ENCODE data around the gene SHISA7. TPM values are rescaled to one million over a fixed set of nuclear protein-coding genes. Genes with fewer than 3 reads are reported as not detected.
"Not testable (repeated sequence)": the region's sequence is repeated elsewhere in the genome, so short reads cannot be mapped to it uniquely, and the experiment has no call there.

SHISA7 gene
- total RNA-seq, 1 donor from 2014 or later = 3.2 TPM

DNA sequence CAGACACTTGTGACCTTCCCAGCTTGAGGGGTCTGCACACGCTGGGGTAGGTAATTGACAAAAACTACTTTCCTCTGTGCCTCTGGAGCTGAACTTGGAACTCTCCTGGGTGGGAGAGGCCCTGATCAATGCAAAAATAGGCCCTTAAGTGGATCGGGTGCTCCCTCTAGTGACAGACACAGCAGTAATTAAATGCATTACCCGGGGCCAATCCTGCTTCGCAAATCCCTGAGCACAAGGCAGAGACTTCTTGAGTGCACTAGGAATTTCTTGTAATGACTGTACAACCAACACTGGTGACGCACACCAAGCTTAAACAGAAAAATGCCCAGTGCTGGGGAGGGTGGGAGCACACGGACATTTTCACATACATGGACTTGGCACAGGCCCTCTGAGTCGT is 24.9 kb downstream of the SHISA7 start:
- Mint-ChIP-seq H3K36me3 (ENCODE audit: unreplicated experiment) (no peaks in the 10 kb centered on the region), H3K27ac (ENCODE audit: unreplicated experiment) (no peak overlapping the region), H3K9me3 (ENCODE audit: unreplicated experiment) (peaks cover 2% of the 10 kb centered on the region)

DNA sequence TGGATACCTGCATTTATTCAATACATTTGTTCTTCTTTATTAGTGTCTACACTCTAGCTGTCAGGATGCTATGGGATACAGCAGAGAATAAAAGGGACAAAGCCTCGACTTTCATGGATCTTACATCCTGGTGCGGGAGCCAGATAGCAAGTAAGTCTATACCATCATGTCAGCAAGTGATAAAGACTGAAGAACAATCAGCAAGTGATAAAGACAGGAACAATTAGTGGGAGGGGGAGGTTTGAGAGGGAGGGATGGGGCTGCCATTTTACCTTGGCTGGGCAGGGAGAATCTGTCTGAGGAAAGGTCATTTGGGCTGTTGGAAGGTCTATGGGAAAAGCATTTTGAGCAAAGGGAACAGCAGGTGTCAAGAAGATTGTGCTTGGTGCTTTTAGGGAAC is 32.9 kb downstream of the SHISA7 start:
- TF ChIP-seq, protein P1, sequence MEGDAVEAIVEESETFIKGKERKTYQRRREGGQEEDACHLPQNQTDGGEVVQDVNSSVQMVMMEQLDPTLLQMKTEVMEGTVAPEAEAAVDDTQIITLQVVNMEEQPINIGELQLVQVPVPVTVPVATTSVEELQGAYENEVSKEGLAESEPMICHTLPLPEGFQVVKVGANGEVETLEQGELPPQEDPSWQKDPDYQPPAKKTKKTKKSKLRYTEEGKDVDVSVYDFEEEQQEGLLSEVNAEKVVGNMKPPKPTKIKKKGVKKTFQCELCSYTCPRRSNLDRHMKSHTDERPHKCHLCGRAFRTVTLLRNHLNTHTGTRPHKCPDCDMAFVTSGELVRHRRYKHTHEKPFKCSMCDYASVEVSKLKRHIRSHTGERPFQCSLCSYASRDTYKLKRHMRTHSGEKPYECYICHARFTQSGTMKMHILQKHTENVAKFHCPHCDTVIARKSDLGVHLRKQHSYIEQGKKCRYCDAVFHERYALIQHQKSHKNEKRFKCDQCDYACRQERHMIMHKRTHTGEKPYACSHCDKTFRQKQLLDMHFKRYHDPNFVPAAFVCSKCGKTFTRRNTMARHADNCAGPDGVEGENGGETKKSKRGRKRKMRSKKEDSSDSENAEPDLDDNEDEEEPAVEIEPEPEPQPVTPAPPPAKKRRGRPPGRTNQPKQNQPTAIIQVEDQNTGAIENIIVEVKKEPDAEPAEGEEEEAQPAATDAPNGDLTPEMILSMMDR (IDR thresholded peaks at IDR 0.05; ENCODE audit: partially characterized antibody, unreplicated experiment) = no peak
- Mint-ChIP-seq H3K9me3 (ENCODE audit: unreplicated experiment) (peaks cover 26% of the 10 kb centered on the region), H3K4me1 (ENCODE audit: low read depth, unreplicated experiment) (peaks cover 13% of the 10 kb centered on the region), H3K36me3 (ENCODE audit: unreplicated experiment) (peaks cover 12% of the 10 kb centered on the region), H3K27me3 (ENCODE audit: unreplicated experiment) (peaks cover 24% of the 10 kb centered on the region), H3K27ac (ENCODE audit: unreplicated experiment) (no peak overlapping the region), H3K4me3 (ENCODE audit: unreplicated experiment) (no peak overlapping the region)
- DNase-seq = no peak

More for the DNA sequence above, 24.9 kb downstream of the SHISA7 start:
- TF ChIP-seq, protein P1 (IDR thresholded peaks at IDR 0.05; ENCODE audit: partially characterized antibody, unreplicated experiment) = peak; percentile 58
- DNase-seq = peak; percentile 60
- Mint-ChIP-seq H3K4me3 (ENCODE audit: unreplicated experiment) (no peak overlapping the region), H3K4me1 (ENCODE audit: low read depth, unreplicated experiment) (peaks cover 4% of the 10 kb centered on the region), H3K27me3 (ENCODE audit: unreplicated experiment) (peaks cover 7% of the 10 kb centered on the region)

DNA sequence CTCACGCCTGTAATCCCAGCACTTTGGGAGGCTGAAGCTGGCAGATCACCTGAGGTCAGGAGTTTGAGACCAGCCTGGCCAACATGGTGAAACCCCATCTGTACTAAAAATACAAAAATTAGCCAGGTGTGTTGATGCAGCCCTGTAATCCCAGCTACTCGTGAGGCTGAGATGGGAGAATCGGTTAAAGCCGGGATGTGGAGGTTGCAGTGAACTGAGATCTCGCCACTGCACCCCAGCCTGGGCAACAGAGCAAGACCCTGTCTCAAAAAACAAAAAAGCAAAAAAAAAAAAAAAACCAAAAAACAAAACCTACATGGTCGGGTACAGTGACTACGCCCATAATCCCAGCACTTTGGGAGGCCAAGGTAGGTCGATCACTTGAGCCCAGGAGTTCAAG is 33.9 kb downstream of the SHISA7 start:
- not testable (repeated sequence) for DNase-seq; H3K4me3 Mint-ChIP-seq (ENCODE audit: unreplicated experiment); H3K27ac Mint-ChIP-seq (ENCODE audit: unreplicated experiment)
- Mint-ChIP-seq H3K4me1 (ENCODE audit: low read depth, unreplicated experiment) (peaks cover 13% of the 10 kb centered on the region), H3K27me3 (ENCODE audit: unreplicated experiment) (peaks cover 24% of the 10 kb centered on the region), H3K9me3 (ENCODE audit: unreplicated experiment) (peaks cover 26% of the 10 kb centered on the region), H3K36me3 (ENCODE audit: unreplicated experiment) (peaks cover 12% of the 10 kb centered on the region)

DNA sequence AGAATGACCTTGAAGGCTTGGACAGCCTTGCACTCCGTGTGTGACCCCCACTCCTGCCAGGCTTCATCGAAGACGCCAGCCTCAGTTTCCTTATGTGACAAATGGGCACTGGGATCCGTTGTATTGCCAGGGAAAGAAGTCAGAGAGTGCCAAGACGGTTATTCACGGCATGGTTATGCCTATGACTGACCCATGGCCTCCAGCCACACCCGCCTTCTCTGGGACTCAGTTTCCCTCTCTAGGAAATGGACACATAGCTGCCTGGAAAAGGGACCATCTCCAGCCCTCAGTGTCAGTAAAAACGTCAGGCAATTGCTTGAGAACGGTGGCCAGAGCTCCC is 34.6 kb downstream of the SHISA7 start:
- Mint-ChIP-seq H3K4me1 (ENCODE audit: low read depth, unreplicated experiment) (peaks cover 13% of the 10 kb centered on the region), H3K4me3 (ENCODE audit: unreplicated experiment) (peak overlapping the region; percentile 86), H3K9me3 (ENCODE audit: unreplicated experiment) (peaks cover 24% of the 10 kb centered on the region), H3K27ac (ENCODE audit: unreplicated experiment) (peak overlapping the region; percentile 94), H3K36me3 (ENCODE audit: unreplicated experiment) (peaks cover 12% of the 10 kb centered on the region), H3K27me3 (ENCODE audit: unreplicated experiment) (peaks cover 24% of the 10 kb centered on the region)
- no peak for DNase-seq
- TF ChIP-seq, protein P1 (IDR thresholded peaks at IDR 0.05; ENCODE audit: partially characterized antibody, unreplicated experiment) = no peak

DNA sequence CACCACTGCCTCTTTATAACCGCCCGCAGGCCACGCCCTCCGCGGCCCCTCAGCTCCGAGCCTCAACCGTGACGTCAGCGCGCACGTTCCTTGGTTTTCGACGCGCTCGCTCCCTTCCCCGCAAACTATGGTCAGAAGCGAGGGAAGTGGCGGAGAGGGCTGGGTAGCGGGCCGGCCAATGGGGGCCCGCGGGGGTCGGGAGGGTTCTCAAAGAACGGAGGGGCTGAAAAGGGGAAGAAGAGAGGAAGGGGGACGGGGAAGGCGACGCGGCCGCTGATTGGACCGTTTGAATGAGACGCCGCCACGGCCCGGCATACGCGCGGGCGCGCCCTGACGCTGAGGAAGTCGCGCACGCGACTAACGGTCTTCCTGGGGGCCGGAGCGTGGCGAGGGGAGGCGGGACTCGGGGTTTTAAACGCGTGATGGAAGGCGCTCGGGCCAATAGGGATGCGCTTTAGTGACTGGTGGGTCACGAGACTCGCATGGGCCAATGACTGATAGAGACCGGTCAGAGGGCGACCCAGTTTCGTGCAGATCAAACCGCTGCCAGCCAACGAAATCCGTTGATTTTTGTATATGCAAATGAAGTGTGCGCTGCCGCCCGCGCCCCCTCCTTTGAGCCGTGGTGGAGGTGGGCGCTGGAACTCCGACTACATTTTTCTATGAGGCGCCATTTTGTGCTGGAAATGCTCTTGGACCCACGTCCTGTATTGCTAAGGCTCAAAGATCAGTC is 35.1 kb downstream of the SHISA7 start:
- peaks cover 22% of the 10 kb centered on the region for H3K27me3 Mint-ChIP-seq (ENCODE audit: unreplicated experiment)
- peaks cover 13% of the 10 kb centered on the region for H3K4me1 Mint-ChIP-seq (ENCODE audit: low read depth, unreplicated experiment)
- peak overlapping the region; percentile 94 for H3K27ac Mint-ChIP-seq (ENCODE audit: unreplicated experiment)
- TF ChIP-seq, protein P1 (IDR thresholded peaks at IDR 0.05; ENCODE audit: partially characterized antibody, unreplicated experiment) = no peak
- H3K36me3 Mint-ChIP-seq (ENCODE audit: unreplicated experiment) = peaks cover 12% of the 10 kb centered on the region
- peaks cover 24% of the 10 kb centered on the region for H3K9me3 Mint-ChIP-seq (ENCODE audit: unreplicated experiment)
- peak overlapping the region; percentile 86 for H3K4me3 Mint-ChIP-seq (ENCODE audit: unreplicated experiment)
- peak; percentile 96 for DNase-seq

DNA sequence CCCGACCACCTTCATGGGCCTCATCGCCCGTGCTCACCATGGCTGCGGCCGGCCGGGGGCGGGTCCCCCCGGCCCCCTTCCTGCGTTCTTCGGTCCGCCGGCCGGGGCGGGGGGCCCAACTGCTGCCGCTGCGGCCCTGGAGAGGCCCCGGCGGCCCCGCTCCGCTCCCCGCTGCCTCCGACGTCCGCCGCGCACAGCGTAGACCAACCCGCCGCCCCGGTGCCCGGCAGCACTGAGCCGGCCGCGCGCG is 35.6 kb downstream of the SHISA7 start, which contains the start of gene UBE2S:
UBE2S (minus strand) TSS at position 239 of the 250 bp plus-strand sequence; CDS start at position 40, 199 bp downstream.
- Mint-ChIP-seq H3K36me3 (ENCODE audit: unreplicated experiment) (peaks cover 12% of the 10 kb centered on the region), H3K4me1 (ENCODE audit: low read depth, unreplicated experiment) (peaks cover 13% of the 10 kb centered on the region), H3K27ac (ENCODE audit: unreplicated experiment) (peak within 1 kb of the TSS; percentile 94), H3K4me3 (ENCODE audit: unreplicated experiment) (peak within 1 kb of the TSS; percentile 88), H3K9me3 (ENCODE audit: unreplicated experiment) (peaks cover 24% of the 10 kb centered on the region), H3K27me3 (ENCODE audit: unreplicated experiment) (peaks cover 22% of the 10 kb centered on the region)
- DNase-seq = not testable (repeated sequence)

Data from glutamatergic neuron (in vitro differentiated cells).